ENCODE data around the gene WDR93.

- TF ChIP-seq, protein P1, sequence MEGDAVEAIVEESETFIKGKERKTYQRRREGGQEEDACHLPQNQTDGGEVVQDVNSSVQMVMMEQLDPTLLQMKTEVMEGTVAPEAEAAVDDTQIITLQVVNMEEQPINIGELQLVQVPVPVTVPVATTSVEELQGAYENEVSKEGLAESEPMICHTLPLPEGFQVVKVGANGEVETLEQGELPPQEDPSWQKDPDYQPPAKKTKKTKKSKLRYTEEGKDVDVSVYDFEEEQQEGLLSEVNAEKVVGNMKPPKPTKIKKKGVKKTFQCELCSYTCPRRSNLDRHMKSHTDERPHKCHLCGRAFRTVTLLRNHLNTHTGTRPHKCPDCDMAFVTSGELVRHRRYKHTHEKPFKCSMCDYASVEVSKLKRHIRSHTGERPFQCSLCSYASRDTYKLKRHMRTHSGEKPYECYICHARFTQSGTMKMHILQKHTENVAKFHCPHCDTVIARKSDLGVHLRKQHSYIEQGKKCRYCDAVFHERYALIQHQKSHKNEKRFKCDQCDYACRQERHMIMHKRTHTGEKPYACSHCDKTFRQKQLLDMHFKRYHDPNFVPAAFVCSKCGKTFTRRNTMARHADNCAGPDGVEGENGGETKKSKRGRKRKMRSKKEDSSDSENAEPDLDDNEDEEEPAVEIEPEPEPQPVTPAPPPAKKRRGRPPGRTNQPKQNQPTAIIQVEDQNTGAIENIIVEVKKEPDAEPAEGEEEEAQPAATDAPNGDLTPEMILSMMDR (IDR thresholded peaks at IDR 0.05): no peak
- TF ChIP-seq POLR2A (IDR thresholded peaks at IDR 0.05): no peak
Observed at GRCh38 chr15:89767411-89767915, 76.9 kb downstream of the WDR93 start.

Measured in uterus (tissue), 2 donors.